HG03135 (cell line): Measurements from ENCODE around the gene RNLS.
"Not testable (repeated sequence)": the region's sequence is repeated elsewhere in the genome, so short reads cannot be mapped to it uniquely, and the experiment has no call there.

Experiments
- ATAC-seq: cut with Tn5 transposase; IDR thresholded peaks from one replicate; pipeline ENCODE4 v1.9.1; 2021; ENCODE audit warnings: mild to moderate bottlenecking, moderate library complexity; ENCODE audit not compliant: unreplicated experiment

The RNLS gene

GRCh38 chr10:88525371-88526069, 57.6 kb downstream of the RNLS start:
- ATAC-seq, result no peak

GRCh38 chr10:88523739-88524400, 59.2 kb downstream of the RNLS start:
- ATAC-seq, result no peak

DNA sequence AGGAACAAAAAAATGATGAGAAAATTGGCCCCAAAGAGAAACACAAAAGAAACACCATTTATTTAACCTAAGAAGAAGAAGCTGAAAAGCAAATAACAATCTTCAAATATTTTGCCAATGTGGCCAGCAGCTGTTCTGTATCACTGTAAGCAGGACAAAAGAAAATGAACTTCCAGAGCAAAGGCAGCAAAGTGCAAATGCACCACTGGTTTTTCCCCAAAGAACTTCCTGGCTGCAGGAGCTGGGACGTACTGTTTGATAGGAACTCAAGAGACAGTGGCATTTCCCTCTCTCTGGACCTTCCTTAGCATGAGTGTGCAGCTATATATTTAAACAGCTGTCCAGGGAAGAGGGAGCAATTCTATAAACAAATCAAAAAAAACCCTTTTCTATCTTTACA, 60.4 kb downstream of the RNLS start:
- ATAC-seq, result no peak

- ATAC-seq, result no peak
These were observed 61.3 kb downstream of the RNLS start for GRCh38 chr10:88521791-88522190.

DNA sequence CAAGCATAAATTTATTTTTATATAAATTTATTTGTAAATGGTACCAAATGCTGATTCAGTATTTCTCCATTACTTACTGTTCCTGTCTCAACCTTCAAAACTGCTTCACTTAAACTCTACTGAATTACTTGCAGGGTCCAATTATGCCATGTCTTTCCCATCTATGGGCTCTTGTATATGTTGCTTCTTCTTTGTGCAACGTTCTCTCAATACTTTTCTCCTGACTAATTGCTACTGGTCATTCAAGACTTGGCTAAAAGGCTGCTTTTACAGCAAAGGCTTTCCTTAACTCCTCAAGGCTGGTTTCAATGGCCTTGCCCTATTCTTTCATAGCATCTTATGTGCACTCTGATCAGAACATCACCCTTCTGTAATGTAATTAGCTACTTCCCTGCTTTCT, 67.9 kb downstream of the RNLS start:
- ATAC-seq, result no peak

DNA sequence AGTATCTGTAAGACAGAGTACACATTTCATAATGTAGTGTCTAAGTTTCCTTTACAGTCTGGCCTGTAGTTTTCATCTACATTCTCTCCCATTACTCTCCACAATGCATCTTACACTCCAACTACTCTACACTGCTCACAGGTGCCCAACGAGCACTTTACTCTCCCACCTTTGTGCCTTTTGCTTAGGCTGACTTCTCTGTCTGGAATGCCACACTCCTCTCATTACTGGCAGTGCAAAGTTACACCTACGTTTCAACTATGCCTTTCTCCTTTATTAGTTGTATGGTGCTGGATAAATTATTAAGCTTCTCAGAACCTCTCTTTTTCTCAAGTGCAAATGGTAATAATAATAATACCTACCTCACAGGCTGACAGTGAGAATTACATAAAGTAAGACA, 70.5 kb downstream of the RNLS start:
- no peak for ATAC-seq

DNA sequence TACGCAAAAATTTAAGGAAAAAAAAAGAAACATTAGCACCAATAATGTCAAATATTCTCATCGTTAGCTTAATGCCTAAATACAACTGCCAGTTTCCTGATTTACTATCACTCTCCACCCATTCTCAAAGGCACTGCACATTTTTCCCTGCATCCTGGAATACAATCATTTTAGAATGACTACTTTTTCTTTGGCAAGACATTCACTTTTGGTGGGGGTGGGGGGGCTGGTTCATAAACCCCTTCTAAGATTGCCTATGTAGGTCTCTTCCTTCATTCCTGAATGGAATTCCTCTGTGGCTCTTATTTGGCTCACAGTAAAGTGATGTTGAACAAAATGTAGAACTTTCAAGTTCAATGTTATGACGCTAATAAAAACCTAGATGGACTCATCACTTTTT, 74.3 kb downstream of the RNLS start:
- no peak for ATAC-seq

DNA sequence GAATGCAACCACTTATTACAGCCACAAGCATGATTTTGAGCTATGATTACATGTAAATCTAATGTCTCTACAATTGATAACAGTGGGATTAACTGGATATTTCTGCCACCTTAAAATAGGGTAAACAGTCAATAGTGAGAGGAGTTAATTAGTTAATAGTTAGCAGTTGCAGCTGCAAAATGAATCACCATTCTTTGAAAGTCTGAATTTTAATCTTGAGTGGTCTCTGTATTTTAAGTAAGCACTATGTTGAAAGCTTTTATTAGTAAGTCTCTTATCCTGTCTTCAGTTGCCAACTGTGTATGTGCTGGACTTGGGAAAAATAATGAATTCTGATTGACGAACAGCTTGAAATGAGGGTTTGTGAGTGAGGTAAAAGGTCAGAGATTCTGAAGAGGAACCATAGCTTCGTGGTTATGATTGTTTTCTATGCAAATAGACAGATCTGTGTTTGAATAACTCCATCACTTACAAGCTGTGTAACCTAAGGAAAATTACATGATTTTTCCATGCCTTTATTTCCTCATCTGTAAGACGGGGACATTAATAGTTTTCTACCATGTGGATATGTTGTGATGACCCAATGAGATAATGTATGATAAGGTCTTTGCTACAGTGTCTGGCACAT, 75.2 kb downstream of the RNLS start:
- ATAC-seq, result no peak

DNA sequence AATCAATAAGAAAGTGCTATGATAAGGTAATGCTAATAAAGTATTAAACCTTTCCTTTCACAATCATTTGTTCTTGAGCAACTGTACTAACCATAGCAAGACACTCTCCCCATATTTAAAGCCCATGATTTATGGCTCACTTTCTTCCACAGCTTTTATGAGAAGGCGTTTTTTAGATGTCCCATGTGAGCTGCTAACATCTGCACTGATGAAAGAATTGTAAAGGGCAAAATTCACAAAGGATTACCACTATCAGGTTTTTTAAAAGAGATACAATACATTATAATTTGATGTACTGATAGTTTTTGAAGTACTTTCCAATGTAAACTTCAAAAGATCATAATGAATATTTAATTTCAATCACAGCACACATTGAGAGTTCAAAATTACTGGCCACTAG, 75.7 kb downstream of the RNLS start:
- no peak for ATAC-seq

GRCh38 chr10:88505680-88506215, 77.4 kb downstream of the RNLS start:
- ATAC-seq, result no peak

DNA sequence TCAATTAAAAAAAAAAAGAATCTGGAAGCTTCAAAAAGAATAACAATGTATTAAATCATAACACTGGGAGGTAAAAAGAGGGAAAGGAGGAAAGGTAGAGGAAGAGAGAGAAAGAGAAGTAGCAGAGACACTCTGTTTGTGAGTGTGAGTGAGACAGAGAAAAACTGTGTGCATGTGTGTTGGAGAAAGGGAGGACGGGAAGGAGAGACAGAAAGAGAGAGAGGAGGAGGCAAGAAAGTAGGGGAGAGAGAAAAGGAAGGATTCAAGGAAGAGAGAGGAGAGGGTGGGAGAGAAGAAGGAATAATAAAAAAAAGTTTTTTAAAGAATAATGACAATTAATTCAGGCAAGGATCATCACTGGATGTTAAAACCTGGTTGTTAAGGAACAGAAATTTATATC, 77.9 kb downstream of the RNLS start:
- no peak for ATAC-seq

GRCh38 chr10:88500656-88501055, 82.5 kb downstream of the RNLS start:
- no peak for ATAC-seq

DNA sequence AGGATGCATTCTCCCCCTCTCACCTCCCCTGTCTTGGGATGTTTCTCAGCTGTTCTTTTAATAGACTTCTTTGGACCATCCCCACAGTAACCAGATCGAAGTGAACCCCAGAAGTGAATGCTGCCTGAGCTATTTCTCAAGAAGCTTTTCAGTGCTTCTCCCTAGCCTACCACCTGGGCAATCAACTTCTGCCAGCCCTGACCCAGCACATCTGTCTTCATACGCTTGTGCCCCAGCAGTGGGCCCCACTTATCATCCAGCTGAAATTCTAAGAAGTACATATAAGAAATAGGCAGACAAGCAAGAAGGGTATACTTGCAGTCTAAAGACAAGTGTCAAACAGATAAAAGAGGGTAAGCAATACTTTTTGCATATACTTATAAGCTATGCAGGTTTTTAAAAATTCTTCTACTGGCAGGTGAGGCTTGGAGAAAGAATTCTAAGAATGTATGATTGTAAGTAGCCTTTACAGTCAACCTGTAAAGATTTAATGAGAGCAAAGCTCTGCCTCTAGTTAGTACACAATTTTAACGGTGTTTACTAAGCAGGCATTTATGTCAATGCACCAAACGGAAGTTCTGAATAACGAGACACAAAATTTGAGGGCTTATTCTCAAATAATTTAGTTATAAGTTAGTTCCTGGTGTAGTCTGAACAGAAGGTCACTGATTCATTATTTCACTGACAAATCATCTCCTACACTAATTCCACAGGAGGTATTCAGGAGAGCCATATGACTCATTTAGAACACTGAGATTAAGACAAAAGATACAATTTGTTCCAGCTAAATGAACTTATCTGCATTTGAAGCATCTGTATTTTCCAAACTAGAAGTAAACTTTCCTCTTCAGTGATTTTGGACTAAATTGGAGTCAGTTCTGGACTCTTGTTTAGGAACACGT, 83.3 kb downstream of the RNLS start:
- ATAC-seq, result no peak

GRCh38 chr10:88497913-88498312, 85.2 kb downstream of the RNLS start:
- no peak for ATAC-seq

DNA sequence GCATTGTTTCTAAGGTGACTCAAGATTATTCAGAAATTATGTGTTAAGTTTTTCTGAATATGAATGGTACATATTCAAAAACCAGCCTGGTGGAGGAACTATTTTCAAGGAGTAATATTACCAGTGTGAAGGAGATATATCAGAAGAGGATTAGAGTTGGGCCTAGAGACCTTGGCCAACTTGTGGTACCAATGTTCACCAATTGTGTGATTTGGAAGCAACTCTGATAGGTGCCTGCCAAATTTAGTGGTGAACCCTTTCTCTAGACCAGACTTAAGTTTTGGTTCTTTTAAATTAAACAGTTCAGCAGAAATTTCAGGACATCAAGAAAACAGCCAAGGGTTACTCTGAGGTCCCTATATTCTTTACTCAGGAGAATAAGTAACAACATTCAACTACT, 88.6 kb downstream of the RNLS start:
- ATAC-seq, result no peak

GRCh38 chr10:88493691-88494483, 89.2 kb downstream of the RNLS start:
- ATAC-seq, result no peak

GRCh38 chr10:88491314-88491713, 91.8 kb downstream of the RNLS start:
- no peak for ATAC-seq

DNA sequence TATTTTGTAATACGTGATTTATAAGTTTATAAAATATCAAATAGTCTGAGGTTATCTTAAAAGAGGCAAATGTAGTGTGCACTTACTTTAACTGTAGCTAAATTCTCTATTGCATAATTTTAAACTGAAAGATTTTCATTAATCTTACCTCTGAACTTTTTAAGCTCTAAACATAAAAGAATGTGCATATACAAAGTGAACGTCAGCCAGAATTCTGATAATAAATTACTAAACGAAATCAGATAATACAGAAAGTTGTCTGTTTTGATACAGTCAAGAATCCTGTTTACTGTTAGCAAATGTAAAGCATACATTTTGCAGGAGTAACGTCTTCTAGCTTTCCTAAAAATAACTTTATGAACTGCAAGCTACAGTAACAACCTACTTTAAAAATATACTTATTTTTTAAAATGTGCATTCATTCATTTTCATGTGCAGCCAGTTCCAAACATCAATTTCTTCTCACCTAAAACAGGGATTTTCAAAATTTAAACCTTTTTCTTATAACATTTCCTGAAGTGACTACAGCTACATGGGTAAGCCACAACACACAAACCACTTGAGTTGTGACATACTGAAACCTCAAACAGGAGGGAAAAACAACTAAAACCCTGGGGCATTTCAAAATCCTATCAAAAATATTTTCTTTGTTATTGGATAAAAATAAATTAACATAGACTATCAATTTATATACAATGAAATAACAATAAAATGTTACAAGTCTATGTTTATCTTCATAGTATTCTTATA, 92.7 kb downstream of the RNLS start:
- no peak for ATAC-seq

DNA sequence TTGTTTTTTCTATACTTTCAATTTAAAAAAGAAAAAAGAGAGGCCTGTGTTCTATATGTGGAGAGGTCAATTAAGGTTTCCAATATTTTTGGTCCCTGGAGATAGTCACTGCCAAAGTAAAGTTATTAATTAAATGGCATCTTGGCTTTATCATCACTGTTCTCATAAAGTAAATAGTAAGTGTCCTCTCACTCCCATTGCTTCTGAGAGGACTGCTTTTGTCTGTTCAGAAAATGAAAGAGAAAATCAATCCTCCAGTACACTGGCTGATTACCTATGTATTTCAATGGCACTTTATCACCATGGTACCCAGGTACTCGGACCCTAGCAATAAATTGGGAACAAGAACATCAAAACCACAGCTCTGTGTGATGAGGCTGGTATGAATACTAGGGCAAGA, 94.0 kb downstream of the RNLS start:
- no peak for ATAC-seq

DNA sequence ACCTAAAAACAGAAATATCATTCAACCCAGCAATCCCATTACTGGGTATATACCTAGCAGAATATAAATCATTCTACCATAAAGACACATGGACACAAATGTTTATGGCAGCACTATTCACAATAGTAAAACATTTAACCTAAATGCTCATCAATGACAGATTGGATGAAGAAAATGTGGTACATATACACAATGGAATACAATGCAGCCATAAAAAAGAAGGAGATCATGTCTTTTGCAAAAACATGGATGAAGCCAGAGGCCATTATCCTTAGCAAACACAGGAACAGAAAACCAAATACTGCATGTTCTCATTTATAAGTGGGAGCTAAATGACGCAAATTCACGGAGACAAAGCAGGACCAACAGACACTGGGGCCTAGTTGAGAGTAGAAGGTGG, 96.3 kb downstream of the RNLS start:
- not testable (repeated sequence) for ATAC-seq
